GM21367 (cell line): ENCODE measurements around the gene SETD7.
"Not testable (repeated sequence)": the region's sequence is repeated elsewhere in the genome, so short reads cannot be mapped to it uniquely, and the experiment has no call there.

Experiments used
- ATAC-seq: cut with Tn5 transposase; IDR thresholded peaks from one replicate; pipeline ENCODE4 v1.9.1; 2021; ENCODE audit not compliant: unreplicated experiment

Gene SETD7

GRCh38 chr4:139470295-139470694 is 85.7 kb downstream of the SETD7 start:
- no peak for ATAC-seq

GRCh38 chr4:139469869-139470268 is 86.2 kb downstream of the SETD7 start:
- no peak for ATAC-seq

- ATAC-seq: no peak
Measured at GRCh38 chr4:139469216-139469615, 86.8 kb downstream of the SETD7 start.

- not testable (repeated sequence) for ATAC-seq
Measured at GRCh38 chr4:139468756-139469155, 87.3 kb downstream of the SETD7 start.

- ATAC-seq: no peak
Measured at GRCh38 chr4:139465922-139466321, 90.1 kb downstream of the SETD7 start.

- ATAC-seq: not testable (repeated sequence)
Measured at GRCh38 chr4:139464512-139464911, 91.5 kb downstream of the SETD7 start.

GRCh38 chr4:139461022-139461628 is 94.9 kb downstream of the SETD7 start:
- no peak for ATAC-seq

- no peak for ATAC-seq
Measured at GRCh38 chr4:139460565-139460964, 95.5 kb downstream of the SETD7 start.

GRCh38 chr4:139458999-139459398 is 97.0 kb downstream of the SETD7 start:
- ATAC-seq: no peak

GRCh38 chr4:139458543-139458942 is 97.5 kb downstream of the SETD7 start:
- no peak for ATAC-seq

- no peak for ATAC-seq
Measured at GRCh38 chr4:139457318-139457717, 98.7 kb downstream of the SETD7 start.

- no peak for ATAC-seq
Measured at GRCh38 chr4:139455126-139455538, 100.9 kb downstream of the SETD7 start.

GRCh38 chr4:139454111-139455045 is 101.6 kb downstream of the SETD7 start, which contains the start of gene RAB33B:
RAB33B (plus strand) TSS chr4:139454121; CDS start chr4:139454196, 75 bp downstream.
- no peak for ATAC-seq

- peak; percentile 91 for ATAC-seq
Measured at GRCh38 chr4:139453371-139454110, 102.5 kb downstream of the SETD7 start.

- peak; percentile 41 for ATAC-seq
Measured at GRCh38 chr4:139453041-139453370, 103.0 kb downstream of the SETD7 start.

GRCh38 chr4:139451997-139452396 is 104.0 kb downstream of the SETD7 start:
- no peak for ATAC-seq

- no peak for ATAC-seq
Measured at GRCh38 chr4:139450586-139450985, 105.4 kb downstream of the SETD7 start.

- not testable (repeated sequence) for ATAC-seq
Measured at GRCh38 chr4:139447078-139447477, 108.9 kb downstream of the SETD7 start.
